ENCODE data around the gene LARP4.

Gene LARP4

GRCh38 chr12:50508414-50508813 lies 107.7 kb downstream of the LARP4 start:
- no peak for TF ChIP-seq CTCF (IDR thresholded peaks at IDR 0.05; ENCODE audit: control insufficient read depth, extremely low read depth, insufficient read depth)
- no peak for DNase-seq (ENCODE audit: low read depth)
- H3K4me3 ChIP-seq (ENCODE audit: low read depth, low read length): no peak overlapping the region

- no peak overlapping the region for H3K4me3 ChIP-seq (ENCODE audit: low read depth, low read length)
- TF ChIP-seq CTCF (IDR thresholded peaks at IDR 0.05; ENCODE audit: control insufficient read depth, extremely low read depth, insufficient read depth): no peak
- DNase-seq (ENCODE audit: low read depth): no peak
Observed at GRCh38 chr12:50508970-50509663, 108.4 kb downstream of the LARP4 start.

- no peak overlapping the region for H3K4me3 ChIP-seq (ENCODE audit: low read depth, low read length)
- TF ChIP-seq CTCF (IDR thresholded peaks at IDR 0.05; ENCODE audit: control insufficient read depth, extremely low read depth, insufficient read depth): no peak
- DNase-seq (ENCODE audit: low read depth): no peak
Observed at GRCh38 chr12:50514526-50515276, 114.0 kb downstream of the LARP4 start.

GRCh38 chr12:50515587-50515986 lies 114.9 kb downstream of the LARP4 start:
- H3K4me3 ChIP-seq (ENCODE audit: low read depth, low read length): no peak overlapping the region
- no peak for DNase-seq (ENCODE audit: low read depth)
- TF ChIP-seq CTCF (IDR thresholded peaks at IDR 0.05; ENCODE audit: control insufficient read depth, extremely low read depth, insufficient read depth): no peak

GRCh38 chr12:50517421-50518048 lies 116.8 kb downstream of the LARP4 start:
- no peak for DNase-seq (ENCODE audit: low read depth)

GRCh38 chr12:50518090-50518489 lies 117.4 kb downstream of the LARP4 start:
- H3K4me3 ChIP-seq (ENCODE audit: low read depth, low read length): no peak overlapping the region
- TF ChIP-seq CTCF (IDR thresholded peaks at IDR 0.05; ENCODE audit: control insufficient read depth, extremely low read depth, insufficient read depth): no peak
- no peak for DNase-seq (ENCODE audit: low read depth)

More at GRCh38 chr12:50517421-50518048, 116.8 kb downstream of the LARP4 start:
- TF ChIP-seq CTCF (IDR thresholded peaks at IDR 0.05; ENCODE audit: control insufficient read depth, extremely low read depth, insufficient read depth): no peak
- no peak overlapping the region for H3K4me3 ChIP-seq (ENCODE audit: low read depth, low read length)
